Thyroid gland (tissue), 4 donors: ENCODE measurements around the gene XDH.

ENCODE experiments used
- POLR2A ChIP-seq, 2 donors: fragments of 450-650 bp; IDR thresholded peaks; one replicate each; pipeline ENCODE4 v1.6.1; 2017; ENCODE audit warnings: antibody characterized with exemption in 2 of 2, mild to moderate bottlenecking in 2 of 2, moderate library complexity in 1 of 2
- TF ChIP-seq, protein P1 (sequence below), 6 experiments: fragments of 200-600 bp in 3 of 6; fragments of 450-650 bp in 3 of 6; sonication (generic) in 3 of 6; IDR thresholded peaks; one replicate each; pipeline ENCODE4 v1.5.1; 2016 to 2019; ENCODE audit warnings: antibody characterized with exemption in 6 of 6, mild to moderate bottlenecking in 2 of 6, inconsistent platforms in 1 of 6, moderate library complexity in 1 of 6

GRCh38 chr2:31365834-31366505 lies 48.6 kb downstream of the XDH start:
- TF ChIP-seq, protein P1, sequence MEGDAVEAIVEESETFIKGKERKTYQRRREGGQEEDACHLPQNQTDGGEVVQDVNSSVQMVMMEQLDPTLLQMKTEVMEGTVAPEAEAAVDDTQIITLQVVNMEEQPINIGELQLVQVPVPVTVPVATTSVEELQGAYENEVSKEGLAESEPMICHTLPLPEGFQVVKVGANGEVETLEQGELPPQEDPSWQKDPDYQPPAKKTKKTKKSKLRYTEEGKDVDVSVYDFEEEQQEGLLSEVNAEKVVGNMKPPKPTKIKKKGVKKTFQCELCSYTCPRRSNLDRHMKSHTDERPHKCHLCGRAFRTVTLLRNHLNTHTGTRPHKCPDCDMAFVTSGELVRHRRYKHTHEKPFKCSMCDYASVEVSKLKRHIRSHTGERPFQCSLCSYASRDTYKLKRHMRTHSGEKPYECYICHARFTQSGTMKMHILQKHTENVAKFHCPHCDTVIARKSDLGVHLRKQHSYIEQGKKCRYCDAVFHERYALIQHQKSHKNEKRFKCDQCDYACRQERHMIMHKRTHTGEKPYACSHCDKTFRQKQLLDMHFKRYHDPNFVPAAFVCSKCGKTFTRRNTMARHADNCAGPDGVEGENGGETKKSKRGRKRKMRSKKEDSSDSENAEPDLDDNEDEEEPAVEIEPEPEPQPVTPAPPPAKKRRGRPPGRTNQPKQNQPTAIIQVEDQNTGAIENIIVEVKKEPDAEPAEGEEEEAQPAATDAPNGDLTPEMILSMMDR (IDR thresholded peaks at IDR 0.05) = no peak
- TF ChIP-seq POLR2A (IDR thresholded peaks at IDR 0.05) = no peak
